Heart left ventricle (tissue), 13 donors: Measurements from ENCODE around the gene CTNNA1.

Experiments used
- CTCF ChIP-seq, 12 donors: fragments of 200-600 bp; sonication (generic) in 4 of 12; IDR thresholded peaks; one replicate each; pipeline versions ENCODE4 v1.5.0 to v1.8.0; 2018 to 2022; ENCODE audit warnings: antibody characterized with exemption in 12 of 12, mild to moderate bottlenecking in 5 of 12
- POLR2A ChIP-seq, 2 donors: fragments of 450-650 bp; IDR thresholded peaks; one replicate each; pipeline ENCODE4 v1.6.1; 2017; ENCODE audit warnings: antibody characterized with exemption in 2 of 2, mild to moderate bottlenecking in 2 of 2, moderate library complexity in 2 of 2
- donor health status: ischemic (EF 13 %, LVEDD 7.1; RV severe dilation, severe dysfunction).
- donor health status: DM: no; HTN: yes; CAD: no.
- donor health status: DM: no; HTN: no; CAD: no.
- donor health status: ischemic (EF 25% LVEDD 6.9; RV normal size, moderate dysfunction).
- donor health status: ischemic (EF 25% LVEDD 5.7; RV mildly dilated, moderate dysfunction).
- donor health status: ischemic (EF 35%, LVEDD 5.7; RV mildly dilated, moderate dysfunction).
- donor health status: nonischemic (EF 11% LVEDD 7.7; RV severe dilation, severe dysfunction).
- donor health status: DM: yes; HTN: yes; CAD: no.
- donor health status: PGD.
- donor health status: ischemic (EF 29% LVEDD 5.4; RV normal size, mild dysfunction).
- donor health status: nonischemic (EF 23%, LVEDD 6.1; RV moderate dilation, normal function).

DNA sequence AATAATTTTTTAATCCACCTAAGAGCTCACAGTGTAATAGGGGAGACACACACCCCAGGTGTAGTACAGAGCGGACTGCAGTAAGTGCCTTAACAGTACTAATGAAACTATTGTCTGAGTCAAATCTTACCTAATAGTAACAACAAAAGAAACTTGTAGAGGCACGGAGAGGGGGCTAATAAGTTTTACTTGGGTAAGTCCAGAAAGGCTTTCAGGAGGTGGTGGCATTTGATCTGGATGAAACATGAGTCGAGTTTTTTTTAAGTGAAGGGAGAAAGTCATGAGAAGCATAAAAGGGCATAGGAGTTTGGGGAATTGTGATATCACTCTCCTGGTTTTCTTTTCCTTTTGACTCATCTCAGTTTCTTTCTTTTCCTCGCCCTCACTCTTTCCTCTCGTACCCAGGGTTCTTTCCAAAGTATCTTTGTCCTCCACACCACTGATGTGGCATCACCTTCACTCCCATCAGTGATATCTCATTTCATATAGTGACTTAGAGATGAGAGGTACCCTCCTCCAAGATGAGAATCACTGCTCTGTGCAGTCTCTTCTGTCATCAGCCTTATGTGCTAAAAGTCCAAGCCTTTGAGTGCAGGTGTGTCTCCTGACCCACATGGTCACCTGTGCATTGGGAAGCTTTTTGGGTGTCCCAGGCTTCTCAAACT, 2.0 kb downstream of the CTNNA1 start:
- TF ChIP-seq CTCF (IDR thresholded peaks at IDR 0.05) (no peak), POLR2A (IDR thresholded peaks at IDR 0.05) (no peak)
